Measurements from ENCODE around the gene CALCB.
"Not testable (repeated sequence)": the region's sequence is repeated elsewhere in the genome, so short reads cannot be mapped to it uniquely, and the experiment has no call there.

Gene CALCB

GRCh38 chr11:15073361-15074205 lies at the start of gene CALCB:
Gene CALCB, plus strand, starts transcription at chr11:15073593. Its CDS starts 1,126 bp downstream, at chr11:15074719.
- DNase-seq = peak; percentile 30 to 53

GRCh38 chr11:15027011-15027410 lies 46.4 kb upstream of the CALCB start:
- no peak for DNase-seq

- DNase-seq = no peak
Observed at GRCh38 chr11:15027956-15028355, 45.4 kb upstream of the CALCB start.

GRCh38 chr11:15028379-15028778 lies 45.0 kb upstream of the CALCB start:
- no peak for DNase-seq

GRCh38 chr11:15031945-15032344 lies 41.4 kb upstream of the CALCB start:
- DNase-seq = not testable (repeated sequence)

- no peak for DNase-seq
Observed at GRCh38 chr11:15034687-15035267, 38.6 kb upstream of the CALCB start.

GRCh38 chr11:15035283-15035682 lies 38.1 kb upstream of the CALCB start:
- no peak for DNase-seq

- DNase-seq = no peak
Observed at GRCh38 chr11:15038963-15039362, 34.4 kb upstream of the CALCB start.

- no peak for DNase-seq
Observed at GRCh38 chr11:15045209-15045608, 28.2 kb upstream of the CALCB start.

GRCh38 chr11:15045891-15046290 lies 27.5 kb upstream of the CALCB start:
- DNase-seq = no peak

- not testable (repeated sequence) for DNase-seq
Observed at GRCh38 chr11:15046673-15047072, 26.7 kb upstream of the CALCB start.

- DNase-seq = no peak
Observed at GRCh38 chr11:15048616-15049015, 24.8 kb upstream of the CALCB start.

GRCh38 chr11:15053191-15053685 lies 20.2 kb upstream of the CALCB start:
- DNase-seq = no peak

GRCh38 chr11:15055620-15056356 lies 17.6 kb upstream of the CALCB start:
- no peak for DNase-seq

GRCh38 chr11:15057329-15057728 lies 16.1 kb upstream of the CALCB start:
- DNase-seq = no peak

- no peak for DNase-seq
Observed at GRCh38 chr11:15059132-15059915, 14.1 kb upstream of the CALCB start.

- DNase-seq = no peak
Observed at GRCh38 chr11:15062599-15062998, 10.8 kb upstream of the CALCB start.

GRCh38 chr11:15069751-15070150 lies 3.6 kb upstream of the CALCB start:
- DNase-seq = not testable (repeated sequence)

- no peak for DNase-seq
Observed at GRCh38 chr11:15071556-15072255, 1.7 kb upstream of the CALCB start.

GRCh38 chr11:15072551-15073143 lies 746 bp upstream of the CALCB start:
- DNase-seq = no peak
